Prostate gland (tissue), 2 donors: ENCODE results near the gene AGO4. TPM values are rescaled to one million over a fixed set of nuclear protein-coding genes. Genes with fewer than 3 reads are reported as not detected.

Experiments
- DNase-seq: peaks from one replicate; pipeline ENCODE4 v3.0.0-alpha.2; 2019; ENCODE audit warnings: low spot score
- H3K27ac ChIP-seq, 2 donors: fragments of 200-600 bp; sonication (generic); 2 replicates each; pipeline ENCODE4 v1.5.1; 2017 to 2019
- H3K27me3 ChIP-seq: fragments of 200-600 bp; sonication (generic); replicated peaks from 2 replicates; pipeline ENCODE4 v1.5.1; 2019; ENCODE audit not compliant: insufficient read depth
- H3K36me3 ChIP-seq, 2 donors: fragments of 200-600 bp; sonication (generic); 1 replicate in 1 of 2; 2 replicates in 1 of 2; pipeline versions ENCODE4 v1.5.1 to v1.8.1; 2017 to 2019
- H3K4me1 ChIP-seq: fragments of 200-600 bp; sonication (generic); replicated peaks from 2 replicates; pipeline ENCODE4 v1.5.1; 2019
- H3K4me3 ChIP-seq, 2 donors: fragments of 200-600 bp; sonication (generic); 2 replicates each; pipeline ENCODE4 v1.5.1; 2017 to 2019
- H3K9me3 ChIP-seq: fragments of 200-600 bp; sonication (generic); 2 replicates; pipeline ENCODE4 v1.5.1; 2017
- CTCF ChIP-seq, 4 experiments: fragments of 200-600 bp in 2 of 4; fragments of 450-650 bp in 2 of 4; sonication (generic) in 2 of 4; IDR thresholded peaks; 1 replicate in 3 of 4; 2 replicates in 1 of 4; pipeline ENCODE4 v1.5.1; 2016 to 2019; ENCODE audit warnings: antibody characterized with exemption in 4 of 4, mild to moderate bottlenecking in 2 of 4, moderate library complexity in 2 of 4
- POLR2A ChIP-seq: fragments of 450-650 bp; IDR thresholded peaks from one replicate; pipeline ENCODE4 v1.6.1; 2016; ENCODE audit warnings: antibody characterized with exemption, mild to moderate bottlenecking
- POLR2AphosphoS5 ChIP-seq: sonication (generic); formaldehyde crosslinking; IDR thresholded peaks from one replicate; pipeline ENCODE4 v1.6.1; 2017; ENCODE audit warnings: antibody characterized with exemption
- WGBS: methylation state at CpG from one replicate; pipeline ENCODE4 v1.1.5; 2018; 5-methylcytosine and 5-hydroxymethylcytosine counted together
- intact Hi-C: fragments of 100-400 bp; cut with DNase I; formaldehyde crosslinking; loops from one replicate; pipeline ENCODE4 v1.14.2; 2022
- total RNA-seq, 2 donors: library from RNA; depleted of rRNA; stranded (reverse); fragments of >200 nt; gene quantifications; one replicate each; pipeline ENCODE4 v1.1.0, GENCODE V29; 2016

AGO4 gene
- 10 to 100 TPM; 11.7 to 15.2 TPM for total RNA-seq

DNA sequence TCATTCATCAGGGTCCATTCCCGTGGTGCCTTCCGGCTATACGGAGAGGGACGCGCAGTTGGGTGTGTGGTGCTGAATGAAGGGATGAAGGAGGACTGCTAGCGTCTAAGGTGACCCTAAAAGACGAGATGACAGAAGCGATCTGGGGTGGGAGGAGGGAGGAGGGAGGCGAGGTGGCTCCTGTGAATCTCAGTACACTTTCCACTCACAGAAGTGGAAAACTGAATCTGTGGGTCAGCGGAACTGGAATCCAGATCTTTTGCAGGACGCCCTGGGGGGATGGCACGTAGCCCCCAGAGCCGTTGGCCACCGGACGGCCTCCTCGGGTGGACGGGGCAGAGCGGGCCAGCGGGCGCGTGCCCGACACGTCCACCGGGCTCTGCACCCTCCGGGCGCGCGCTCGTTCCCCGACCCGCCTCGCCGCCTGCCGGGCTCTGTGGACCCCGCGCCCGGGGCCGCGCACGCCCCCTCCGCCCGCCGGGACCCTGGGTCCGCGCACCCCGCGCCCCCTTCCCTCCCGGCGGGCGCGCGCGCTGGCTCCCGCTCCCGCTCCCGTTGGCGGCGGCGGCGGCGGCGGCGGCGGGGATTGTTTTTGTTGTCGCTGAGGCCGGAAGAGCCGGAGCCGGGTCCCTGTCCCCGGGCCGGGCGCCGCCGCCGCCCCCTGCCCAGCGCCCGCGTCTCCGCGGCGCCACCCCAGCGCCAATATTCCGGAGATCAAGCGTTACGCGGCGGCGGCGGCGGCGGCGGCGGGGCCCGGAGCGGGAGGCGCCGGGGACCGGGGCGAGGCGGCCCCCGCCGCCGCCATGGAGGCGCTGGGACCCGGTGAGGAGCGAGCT, at the start of gene AGO4:
Gene AGO4, plus strand, starts transcription at position 403 of the 836 bp plus-strand sequence. Its CDS starts 401 bp downstream, at position 804.
- peak; percentile 47 for DNase-seq
- intact Hi-C loops: no loop called here
- peak in 2 of 4 experiments; percentile 24 to 44 for TF ChIP-seq CTCF (IDR thresholded peaks at IDR 0.05)
- no peak for TF ChIP-seq POLR2AphosphoS5
- Histone ChIP-seq H3K36me3 (no peaks in the 10 kb centered on the region), H3K27me3 (no peaks in the 10 kb centered on the region), H3K4me1 (peaks cover 7% of the 10 kb centered on the region), H3K27ac (peak within 1 kb of the TSS; percentile 92), H3K9me3 (no peaks in the 10 kb centered on the region), H3K4me3 (peak within 1 kb of the TSS; percentile 87 to 88)
- WGBS: 2% methylated on average over 51 of the region's 105 CpGs

- no peaks in the 10 kb centered on the region for H3K9me3 ChIP-seq
- TF ChIP-seq POLR2AphosphoS5 (no peak), POLR2A (no peak), CTCF (IDR thresholded peaks at IDR 0.05) (no peak)
- H3K36me3 ChIP-seq: no peaks in the 10 kb centered on the region
- intact Hi-C loops: no loop called here
- WGBS: 75% methylated on average over 2 of the region's 2 CpGs
- no peak overlapping the region for H3K27ac ChIP-seq
- H3K4me1 ChIP-seq: no peaks in the 10 kb centered on the region
- DNase-seq: no peak
- no peaks in the 10 kb centered on the region for H3K27me3 ChIP-seq
- H3K4me3 ChIP-seq: no peak overlapping the region
Observed at GRCh38 chr1:35762141-35762540, 45.7 kb upstream of the AGO4 start.

GRCh38 chr1:35763201-35763600, 44.6 kb upstream of the AGO4 start:
- H3K4me1 ChIP-seq: no peaks in the 10 kb centered on the region
- H3K36me3 ChIP-seq: no peaks in the 10 kb centered on the region
- H3K27ac ChIP-seq: no peak overlapping the region
- no peak overlapping the region for H3K4me3 ChIP-seq
- no peak for DNase-seq
- H3K9me3 ChIP-seq: no peaks in the 10 kb centered on the region
- no peaks in the 10 kb centered on the region for H3K27me3 ChIP-seq
- no peak for TF ChIP-seq POLR2A
- TF ChIP-seq CTCF (IDR thresholded peaks at IDR 0.05): no peak
- TF ChIP-seq POLR2AphosphoS5: no peak
- intact Hi-C loops: no loop called here

DNA sequence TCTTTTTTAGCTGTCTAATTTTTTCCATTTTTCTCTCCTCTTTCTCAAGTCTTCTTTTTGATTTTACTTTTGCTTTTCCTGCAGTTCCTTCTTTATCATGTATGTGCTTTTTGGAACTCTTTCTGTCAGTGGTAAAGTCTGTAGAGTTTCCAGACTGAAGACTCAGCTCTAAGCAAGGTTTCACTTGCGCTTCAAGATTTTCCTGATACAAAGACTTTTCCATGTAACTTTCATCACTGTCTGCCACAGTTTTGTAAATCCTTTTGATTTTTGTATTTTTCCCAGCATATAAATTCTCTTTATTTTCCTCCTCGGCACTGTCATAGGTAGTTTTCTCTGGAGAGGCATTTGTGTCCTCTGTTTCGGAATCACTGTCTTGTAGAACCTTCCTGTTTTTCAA, 43.5 kb upstream of the AGO4 start:
- H3K27me3 ChIP-seq: no peaks in the 10 kb centered on the region
- no peaks in the 10 kb centered on the region for H3K9me3 ChIP-seq
- DNase-seq: no peak
- no peak for TF ChIP-seq POLR2A
- no peak for TF ChIP-seq POLR2AphosphoS5
- TF ChIP-seq CTCF (IDR thresholded peaks at IDR 0.05): no peak
- H3K27ac ChIP-seq: no peak overlapping the region
- H3K4me1 ChIP-seq: no peaks in the 10 kb centered on the region
- WGBS: 97% methylated on average over 3 of the region's 3 CpGs
- no peak overlapping the region for H3K4me3 ChIP-seq
- no peaks in the 10 kb centered on the region for H3K36me3 ChIP-seq
- intact Hi-C loops: no loop called here
